Measurements from ENCODE around the gene AKR7A2. TPM values are rescaled to one million over a fixed set of nuclear protein-coding genes. Genes with fewer than 3 reads are reported as not detected.

Gene AKR7A2
- total RNA-seq, 1 donor from 2014 or later: 63.8 TPM

GRCh38 chr1:19359357-19359756, 47.4 kb upstream of the AKR7A2 start:
- Histone ChIP-seq H3K4me3 (no peak overlapping the region), H3K4me1 (peaks cover 76% of the 10 kb centered on the region), H3K27me3 (no peaks in the 10 kb centered on the region), H3K27ac (peak overlapping the region; percentile 75), H3K36me3 (peaks cover 0 to 19% of the 10 kb centered on the region in 2 donors), H3K9me3 (no peaks in the 10 kb centered on the region)
- intact Hi-C loops (cut with DNase I): loop anchor here (5.0 kb wide), 1 partner anchor 33 kb away; no protein-coding TSS in a partner anchor
- no peak for TF ChIP-seq POLR2A (IDR thresholded peaks at IDR 0.05)
- TF ChIP-seq CTCF (IDR thresholded peaks at IDR 0.05): no peak
- TF ChIP-seq POLR2AphosphoS5 (IDR thresholded peaks at IDR 0.05; ENCODE audit: insufficient read depth in 1 of 2, low read depth in 1 of 2): no peak
- no peak for DNase-seq (ENCODE audit: extremely low spot score in 2 of 2)

- intact Hi-C loops (cut with DNase I): loop anchor here (5.0 kb wide), 1 partner anchor 34 kb away; no protein-coding TSS in a partner anchor
- peaks cover 76% of the 10 kb centered on the region for H3K4me1 ChIP-seq
- no peaks in the 10 kb centered on the region for H3K9me3 ChIP-seq
- H3K36me3 ChIP-seq: peaks cover 0 to 25% of the 10 kb centered on the region in 2 donors
- no peak for TF ChIP-seq POLR2A (IDR thresholded peaks at IDR 0.05)
- no peak for TF ChIP-seq CTCF (IDR thresholded peaks at IDR 0.05)
- TF ChIP-seq POLR2AphosphoS5 (IDR thresholded peaks at IDR 0.05; ENCODE audit: insufficient read depth in 1 of 2, low read depth in 1 of 2): no peak
- H3K27ac ChIP-seq: peak overlapping the region; percentile 51
- no peaks in the 10 kb centered on the region for H3K27me3 ChIP-seq
- H3K4me3 ChIP-seq: no peak overlapping the region
- no peak for DNase-seq (ENCODE audit: extremely low spot score in 2 of 2)
These were observed 46.8 kb upstream of the AKR7A2 start for GRCh38 chr1:19358710-19359109.

GRCh38 chr1:19357299-19357986, 45.5 kb upstream of the AKR7A2 start:
- Histone ChIP-seq H3K36me3 (peaks cover 0 to 25% of the 10 kb centered on the region in 2 donors), H3K4me1 (peaks cover 76% of the 10 kb centered on the region), H3K4me3 (no peak overlapping the region), H3K27ac (peak overlapping the region; percentile 51), H3K27me3 (no peaks in the 10 kb centered on the region), H3K9me3 (no peaks in the 10 kb centered on the region)
- DNase-seq (ENCODE audit: extremely low spot score in 2 of 2): no peak
- intact Hi-C loops (cut with DNase I): loop anchor here (5.0 kb wide), 1 partner anchor 35 kb away; no protein-coding TSS in a partner anchor
- TF ChIP-seq POLR2AphosphoS5 (IDR thresholded peaks at IDR 0.05; ENCODE audit: insufficient read depth in 1 of 2, low read depth in 1 of 2) (no peak), POLR2A (IDR thresholded peaks at IDR 0.05) (no peak), CTCF (IDR thresholded peaks at IDR 0.05) (no peak)

GRCh38 chr1:19356266-19356665, 44.3 kb upstream of the AKR7A2 start:
- intact Hi-C loops (cut with DNase I): loop anchor here (5.0 kb wide), 1 partner anchor 36 kb away; no protein-coding TSS in a partner anchor
- Histone ChIP-seq H3K27ac (peak overlapping the region; percentile 21), H3K36me3 (peaks cover 0 to 25% of the 10 kb centered on the region in 2 donors), H3K9me3 (no peaks in the 10 kb centered on the region), H3K27me3 (no peaks in the 10 kb centered on the region), H3K4me3 (no peak overlapping the region), H3K4me1 (peaks cover 74% of the 10 kb centered on the region)
- DNase-seq (ENCODE audit: extremely low spot score in 2 of 2): no peak
- TF ChIP-seq CTCF (IDR thresholded peaks at IDR 0.05): no peak
- no peak for TF ChIP-seq POLR2AphosphoS5 (IDR thresholded peaks at IDR 0.05; ENCODE audit: insufficient read depth in 1 of 2, low read depth in 1 of 2)
- TF ChIP-seq POLR2A (IDR thresholded peaks at IDR 0.05): no peak

- Histone ChIP-seq H3K27me3 (no peaks in the 10 kb centered on the region), H3K4me1 (peaks cover 71% of the 10 kb centered on the region), H3K4me3 (no peak overlapping the region), H3K36me3 (peaks cover 0 to 25% of the 10 kb centered on the region in 2 donors), H3K9me3 (no peaks in the 10 kb centered on the region), H3K27ac (peak overlapping the region; percentile 57)
- intact Hi-C loops (cut with DNase I): no loop called here
- no peak for DNase-seq (ENCODE audit: extremely low spot score in 2 of 2)
- no peak for TF ChIP-seq POLR2AphosphoS5 (IDR thresholded peaks at IDR 0.05; ENCODE audit: insufficient read depth in 1 of 2, low read depth in 1 of 2)
- TF ChIP-seq POLR2A (IDR thresholded peaks at IDR 0.05): no peak
- no peak for TF ChIP-seq CTCF (IDR thresholded peaks at IDR 0.05)
These were observed 42.6 kb upstream of the AKR7A2 start for GRCh38 chr1:19354531-19354981.

Measured in vagina (tissue), 2 donors.